Heart left ventricle (tissue), 13 donors: ENCODE results near the gene PELI3.
"Not testable (repeated sequence)": the region's sequence is repeated elsewhere in the genome, so short reads cannot be mapped to it uniquely, and the experiment has no call there.

Experiments
- POLR2A ChIP-seq, 2 donors: fragments of 450-650 bp; IDR thresholded peaks; one replicate each; pipeline ENCODE4 v1.6.1; 2017; ENCODE audit warnings: antibody characterized with exemption in 2 of 2, mild to moderate bottlenecking in 2 of 2, moderate library complexity in 2 of 2
- TF ChIP-seq, protein P1 (sequence below), 12 donors: fragments of 200-600 bp; sonication (generic) in 4 of 12; IDR thresholded peaks; one replicate each; pipeline versions ENCODE4 v1.5.0 to v1.8.0; 2018 to 2022; ENCODE audit warnings: antibody characterized with exemption in 12 of 12, mild to moderate bottlenecking in 5 of 12
- donor health status: ischemic (EF 13 %, LVEDD 7.1; RV severe dilation, severe dysfunction).
- donor health status: DM: no; HTN: yes; CAD: no.
- donor health status: DM: no; HTN: no; CAD: no.
- donor health status: ischemic (EF 25% LVEDD 6.9; RV normal size, moderate dysfunction).
- donor health status: ischemic (EF 25% LVEDD 5.7; RV mildly dilated, moderate dysfunction).
- donor health status: ischemic (EF 35%, LVEDD 5.7; RV mildly dilated, moderate dysfunction).
- donor health status: nonischemic (EF 11% LVEDD 7.7; RV severe dilation, severe dysfunction).
- donor health status: DM: yes; HTN: yes; CAD: no.
- donor health status: PGD.
- donor health status: ischemic (EF 29% LVEDD 5.4; RV normal size, mild dysfunction).
- donor health status: nonischemic (EF 23%, LVEDD 6.1; RV moderate dilation, normal function).

DNA sequence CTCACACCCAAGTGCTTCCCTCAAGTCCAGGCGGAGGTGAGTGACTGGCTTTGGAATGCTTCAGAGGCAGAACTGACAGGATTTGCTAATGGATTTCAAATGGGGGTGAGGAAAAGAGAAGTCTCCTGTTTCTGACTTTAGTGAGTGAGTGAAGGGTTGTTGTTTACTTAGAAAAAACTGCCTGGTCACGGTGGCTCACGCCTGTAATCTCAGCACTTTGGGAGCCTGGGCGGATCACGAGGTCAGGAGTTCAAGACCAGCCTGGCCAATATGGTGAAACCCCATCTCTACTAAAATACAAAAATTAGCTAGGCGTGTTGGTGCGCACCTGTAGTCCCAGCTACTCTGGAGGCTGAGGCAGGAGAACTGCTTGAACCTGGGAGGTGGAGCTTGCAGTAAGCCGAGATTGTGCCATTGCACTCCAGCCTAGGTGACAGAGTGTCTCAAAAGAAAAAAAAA, 34.8 kb upstream of the PELI3 start:
- TF ChIP-seq, protein P1, sequence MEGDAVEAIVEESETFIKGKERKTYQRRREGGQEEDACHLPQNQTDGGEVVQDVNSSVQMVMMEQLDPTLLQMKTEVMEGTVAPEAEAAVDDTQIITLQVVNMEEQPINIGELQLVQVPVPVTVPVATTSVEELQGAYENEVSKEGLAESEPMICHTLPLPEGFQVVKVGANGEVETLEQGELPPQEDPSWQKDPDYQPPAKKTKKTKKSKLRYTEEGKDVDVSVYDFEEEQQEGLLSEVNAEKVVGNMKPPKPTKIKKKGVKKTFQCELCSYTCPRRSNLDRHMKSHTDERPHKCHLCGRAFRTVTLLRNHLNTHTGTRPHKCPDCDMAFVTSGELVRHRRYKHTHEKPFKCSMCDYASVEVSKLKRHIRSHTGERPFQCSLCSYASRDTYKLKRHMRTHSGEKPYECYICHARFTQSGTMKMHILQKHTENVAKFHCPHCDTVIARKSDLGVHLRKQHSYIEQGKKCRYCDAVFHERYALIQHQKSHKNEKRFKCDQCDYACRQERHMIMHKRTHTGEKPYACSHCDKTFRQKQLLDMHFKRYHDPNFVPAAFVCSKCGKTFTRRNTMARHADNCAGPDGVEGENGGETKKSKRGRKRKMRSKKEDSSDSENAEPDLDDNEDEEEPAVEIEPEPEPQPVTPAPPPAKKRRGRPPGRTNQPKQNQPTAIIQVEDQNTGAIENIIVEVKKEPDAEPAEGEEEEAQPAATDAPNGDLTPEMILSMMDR (IDR thresholded peaks at IDR 0.05): not testable (repeated sequence)
- not testable (repeated sequence) for TF ChIP-seq POLR2A (IDR thresholded peaks at IDR 0.05)
